MM.1S (cell line): ENCODE data around the gene PARVB.

Experiments used
- EZH2 ChIP-seq: fragments of 300-600 bp; sonication (generic); optimal IDR thresholded peaks from 2 replicates; pipeline ENCODE3; 2017; ENCODE audit warnings: low read depth, mild to moderate bottlenecking, antibody characterized with exemption, low read length, mixed read lengths
- EZH2phosphoT487 ChIP-seq: fragments of 300-600 bp; sonication (generic); IDR thresholded peaks from 2 replicates; pipeline ENCODE4 v1.6.1; 2018; ENCODE audit warnings: antibody characterized with exemption, low read length
- TF ChIP-seq, protein P1 (sequence below): fragments of 300-600 bp; sonication (generic); IDR thresholded peaks from 2 replicates; pipeline ENCODE4 v1.5.1; 2016; ENCODE audit warnings: antibody characterized with exemption, low read length, mixed read lengths

- TF ChIP-seq, protein P1, sequence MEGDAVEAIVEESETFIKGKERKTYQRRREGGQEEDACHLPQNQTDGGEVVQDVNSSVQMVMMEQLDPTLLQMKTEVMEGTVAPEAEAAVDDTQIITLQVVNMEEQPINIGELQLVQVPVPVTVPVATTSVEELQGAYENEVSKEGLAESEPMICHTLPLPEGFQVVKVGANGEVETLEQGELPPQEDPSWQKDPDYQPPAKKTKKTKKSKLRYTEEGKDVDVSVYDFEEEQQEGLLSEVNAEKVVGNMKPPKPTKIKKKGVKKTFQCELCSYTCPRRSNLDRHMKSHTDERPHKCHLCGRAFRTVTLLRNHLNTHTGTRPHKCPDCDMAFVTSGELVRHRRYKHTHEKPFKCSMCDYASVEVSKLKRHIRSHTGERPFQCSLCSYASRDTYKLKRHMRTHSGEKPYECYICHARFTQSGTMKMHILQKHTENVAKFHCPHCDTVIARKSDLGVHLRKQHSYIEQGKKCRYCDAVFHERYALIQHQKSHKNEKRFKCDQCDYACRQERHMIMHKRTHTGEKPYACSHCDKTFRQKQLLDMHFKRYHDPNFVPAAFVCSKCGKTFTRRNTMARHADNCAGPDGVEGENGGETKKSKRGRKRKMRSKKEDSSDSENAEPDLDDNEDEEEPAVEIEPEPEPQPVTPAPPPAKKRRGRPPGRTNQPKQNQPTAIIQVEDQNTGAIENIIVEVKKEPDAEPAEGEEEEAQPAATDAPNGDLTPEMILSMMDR: no peak
- TF ChIP-seq EZH2 (no peak), EZH2phosphoT487 (no peak)
Measured at GRCh38 chr22:44168206-44168605, 144.1 kb downstream of the PARVB start.
